ENCODE measurements around the gene B3GALT6. TPM values are rescaled to one million over a fixed set of nuclear protein-coding genes. Genes with fewer than 3 reads are reported as not detected.

The B3GALT6 gene
- 10 to 100 TPM in 2 of 4 donors, 1 to 10 TPM in 2; 2.7 to 13.7 (median 6.8) TPM for polyA plus RNA-seq
- long read RNA-seq, donor 1 = 0 reads
- long read RNA-seq, donor 2, transcript B3GALT6-201 (1 exons, 2,783 nt) = major isoform, 7 of 10 reads
- long read RNA-seq, donor 2, partial matches to known transcripts = 0 of 10 reads
- long read RNA-seq, donor 2, other reads (novel, unspliced or antisense) = 0 of 10 reads
- long read RNA-seq, donor 3, transcript B3GALT6-201 (1 exons, 2,783 nt) = major isoform, 29 of 33 reads
- long read RNA-seq, donor 3, partial matches to known transcripts = 0 of 33 reads
- long read RNA-seq, donor 3, other reads (novel, unspliced or antisense) = 0 of 33 reads
- long read RNA-seq, donor 4 = 0 reads
- long read RNA-seq, donor 5, transcript B3GALT6-201 (1 exons, 2,783 nt) = major isoform, 7 of 9 reads
- long read RNA-seq, donor 5, partial matches to known transcripts = 0 of 9 reads
- long read RNA-seq, donor 5, other reads (novel, unspliced or antisense) = 0 of 9 reads
- long read RNA-seq, donor 6, transcript B3GALT6-201 (1 exons, 2,783 nt) = major isoform, 25 of 28 reads
- long read RNA-seq, donor 6, partial matches to known transcripts = 0 of 28 reads
- long read RNA-seq, donor 6, other reads (novel, unspliced or antisense) = 0 of 28 reads
- long read RNA-seq, donor 7 = 0 reads
- long read RNA-seq, donor 8, partial matches to known transcripts = 0 of 3 reads
- long read RNA-seq, donor 8, other reads (novel, unspliced or antisense) = 0 of 3 reads
- long read RNA-seq, donor 9, partial matches to known transcripts = 0 of 4 reads
- long read RNA-seq, donor 9, other reads (novel, unspliced or antisense) = 0 of 4 reads
- long read RNA-seq, donor 10, transcript B3GALT6-202 (1 exons, 2,816 nt) = minor isoform, 10 of 34 reads
- long read RNA-seq, donor 10, transcript B3GALT6-201 (1 exons, 2,783 nt) = major isoform, 24 of 34 reads
- long read RNA-seq, donor 10, partial matches to known transcripts = 0 of 34 reads
- long read RNA-seq, donor 10, other reads (novel, unspliced or antisense) = 0 of 34 reads

GRCh38 chr1:1232208-1232795, at the start of gene B3GALT6:
B3GALT6 (plus strand) TSS chr1:1232237; CDS start chr1:1232279, 42 bp downstream.
- H3K9me3 ChIP-seq (ENCODE audit: control insufficient read depth in 2 of 2, insufficient read depth in 1 of 2, low read depth in 1 of 2, low read length in 1 of 2) = peaks cover 0 to 13% of the 10 kb centered on the region in 2 donors
- H3K36me3 ChIP-seq (ENCODE audit: control insufficient read depth in 3 of 3, insufficient read depth in 2 of 3, low read depth in 1 of 3, low read length in 3 of 3) = peaks cover 9 to 58% (median 14%) of the 10 kb centered on the region in 3 donors
- peak within 1 kb of the TSS; percentile 87 to 97 (median 94) for H3K27ac ChIP-seq (ENCODE audit: low read depth in 1 of 3, low read length in 2 of 3)
- H3K4me3 ChIP-seq (ENCODE audit: low read depth in 1 of 3, low read length in 3 of 3) = peak within 1 kb of the TSS; percentile 81 to 91 (median 90)
- peaks cover 0 to 2% (median 0%) of the 10 kb centered on the region in 3 donors for H3K27me3 ChIP-seq (ENCODE audit: control insufficient read depth in 3 of 3, insufficient read depth in 3 of 3, low read length in 3 of 3)
- WGBS, 3 donors = 7 to 29% (median 16%) methylated on average over 40 to 100 of the region's 100 CpGs
- FAIRE-seq = no peak
- H3K4me1 ChIP-seq (ENCODE audit: control insufficient read depth in 3 of 3, insufficient read depth in 2 of 3, low read depth in 1 of 3, low read length in 2 of 3) = peaks cover 5 to 25% (median 7%) of the 10 kb centered on the region in 3 donors
- no peak for DNase-seq

GRCh38 chr1:1182491-1183220, 49.4 kb upstream of the B3GALT6 start:
- FAIRE-seq (no peak), DNase-seq (no peak)
- Histone ChIP-seq H3K4me3 (ENCODE audit: low read depth in 1 of 3, low read length in 3 of 3) (no peak overlapping the region), H3K9me3 (ENCODE audit: control insufficient read depth in 2 of 2, insufficient read depth in 1 of 2, low read depth in 1 of 2, low read length in 1 of 2) (no peaks in the 10 kb centered on the region), H3K36me3 (ENCODE audit: control insufficient read depth in 3 of 3, insufficient read depth in 2 of 3, low read depth in 1 of 3, low read length in 3 of 3) (peaks cover 0 to 6% (median 0%) of the 10 kb centered on the region in 3 donors), H3K27ac (ENCODE audit: low read depth in 1 of 3, low read length in 2 of 3) (no peak overlapping the region), H3K27me3 (ENCODE audit: control insufficient read depth in 3 of 3, insufficient read depth in 3 of 3, low read length in 3 of 3) (peaks cover 0 to 3% (median 3%) of the 10 kb centered on the region in 3 donors), H3K4me1 (ENCODE audit: control insufficient read depth in 3 of 3, insufficient read depth in 2 of 3, low read depth in 1 of 3, low read length in 2 of 3) (no peaks in the 10 kb centered on the region)
- 59 to 81% (median 64%) methylated on average over 30 to 39 of the region's 39 CpGs for whole genome bisulfite sequencing, 3 donors

GRCh38 chr1:1183221-1183747, 48.8 kb upstream of the B3GALT6 start:
- 75 to 82% (median 76%) methylated on average over 19 to 21 of the region's 21 CpGs for WGBS, 3 donors
- DNase-seq = no peak
- no peak overlapping the region for H3K4me3 ChIP-seq (ENCODE audit: low read depth in 1 of 3, low read length in 3 of 3)
- H3K9me3 ChIP-seq (ENCODE audit: control insufficient read depth in 2 of 2, insufficient read depth in 1 of 2, low read depth in 1 of 2, low read length in 1 of 2) = no peaks in the 10 kb centered on the region
- peaks cover 0 to 3% (median 0%) of the 10 kb centered on the region in 3 donors for H3K27me3 ChIP-seq (ENCODE audit: control insufficient read depth in 3 of 3, insufficient read depth in 3 of 3, low read length in 3 of 3)
- H3K36me3 ChIP-seq (ENCODE audit: control insufficient read depth in 3 of 3, insufficient read depth in 2 of 3, low read depth in 1 of 3, low read length in 3 of 3) = peaks cover 0 to 6% (median 0%) of the 10 kb centered on the region in 3 donors
- no peak overlapping the region for H3K27ac ChIP-seq (ENCODE audit: low read depth in 1 of 3, low read length in 2 of 3)
- FAIRE-seq = no peak
- no peaks in the 10 kb centered on the region for H3K4me1 ChIP-seq (ENCODE audit: control insufficient read depth in 3 of 3, insufficient read depth in 2 of 3, low read depth in 1 of 3, low read length in 2 of 3)

- H3K9me3 ChIP-seq (ENCODE audit: control insufficient read depth in 2 of 2, insufficient read depth in 1 of 2, low read depth in 1 of 2, low read length in 1 of 2) = no peaks in the 10 kb centered on the region
- H3K4me3 ChIP-seq (ENCODE audit: low read depth in 1 of 3, low read length in 3 of 3) = no peak overlapping the region
- DNase-seq (no peak), FAIRE-seq (no peak)
- no peak overlapping the region for H3K27ac ChIP-seq (ENCODE audit: low read depth in 1 of 3, low read length in 2 of 3)
- WGBS, 3 donors = 79 to 85% (median 81%) methylated on average over 30 to 33 of the region's 33 CpGs
- H3K36me3 ChIP-seq (ENCODE audit: control insufficient read depth in 3 of 3, insufficient read depth in 2 of 3, low read depth in 1 of 3, low read length in 3 of 3) = peaks cover 0 to 2% (median 0%) of the 10 kb centered on the region in 3 donors
- peaks cover 0 to 3% (median 0%) of the 10 kb centered on the region in 3 donors for H3K27me3 ChIP-seq (ENCODE audit: control insufficient read depth in 3 of 3, insufficient read depth in 3 of 3, low read length in 3 of 3)
- no peaks in the 10 kb centered on the region for H3K4me1 ChIP-seq (ENCODE audit: control insufficient read depth in 3 of 3, insufficient read depth in 2 of 3, low read depth in 1 of 3, low read length in 2 of 3)
Observed at GRCh38 chr1:1183833-1184775, 47.9 kb upstream of the B3GALT6 start.

- Histone ChIP-seq H3K4me3 (ENCODE audit: low read depth in 1 of 3, low read length in 3 of 3) (no peak overlapping the region), H3K4me1 (ENCODE audit: control insufficient read depth in 3 of 3, insufficient read depth in 2 of 3, low read depth in 1 of 3, low read length in 2 of 3) (no peaks in the 10 kb centered on the region), H3K27ac (ENCODE audit: low read depth in 1 of 3, low read length in 2 of 3) (no peak overlapping the region), H3K9me3 (ENCODE audit: control insufficient read depth in 2 of 2, insufficient read depth in 1 of 2, low read depth in 1 of 2, low read length in 1 of 2) (no peaks in the 10 kb centered on the region), H3K36me3 (ENCODE audit: control insufficient read depth in 3 of 3, insufficient read depth in 2 of 3, low read depth in 1 of 3, low read length in 3 of 3) (no peaks in the 10 kb centered on the region), H3K27me3 (ENCODE audit: control insufficient read depth in 3 of 3, insufficient read depth in 3 of 3, low read length in 3 of 3) (no peaks in the 10 kb centered on the region)
- WGBS, 3 donors = 83 to 88% (median 87%) methylated on average over 31 of the region's 31 CpGs
- FAIRE-seq (no peak), DNase-seq (no peak)
Observed at GRCh38 chr1:1185101-1185765, 46.8 kb upstream of the B3GALT6 start.

GRCh38 chr1:1187938-1188337, 44.1 kb upstream of the B3GALT6 start:
- H3K4me1 ChIP-seq (ENCODE audit: control insufficient read depth in 3 of 3, insufficient read depth in 2 of 3, low read depth in 1 of 3, low read length in 2 of 3) = no peaks in the 10 kb centered on the region
- H3K36me3 ChIP-seq (ENCODE audit: control insufficient read depth in 3 of 3, insufficient read depth in 2 of 3, low read depth in 1 of 3, low read length in 3 of 3) = no peaks in the 10 kb centered on the region
- H3K9me3 ChIP-seq (ENCODE audit: control insufficient read depth in 2 of 2, insufficient read depth in 1 of 2, low read depth in 1 of 2, low read length in 1 of 2) = peaks cover 0 to 4% of the 10 kb centered on the region in 2 donors
- H3K27ac ChIP-seq (ENCODE audit: low read depth in 1 of 3, low read length in 2 of 3) = no peak overlapping the region
- DNase-seq (no peak), FAIRE-seq (no peak)
- H3K27me3 ChIP-seq (ENCODE audit: control insufficient read depth in 3 of 3, insufficient read depth in 3 of 3, low read length in 3 of 3) = no peaks in the 10 kb centered on the region
- H3K4me3 ChIP-seq (ENCODE audit: low read depth in 1 of 3, low read length in 3 of 3) = no peak overlapping the region
